GM12878 (cell line): ENCODE results near the gene AKAP13. TPM values are rescaled to one million over a fixed set of nuclear protein-coding genes. Genes with fewer than 3 reads are reported as not detected.

Experiments
- CBX3 ChIP-seq: fragments of 200-600 bp; sonication (generic); IDR thresholded peaks from 2 replicates; pipeline ENCODE4 v1.6.1; 2016; ENCODE audit warnings: low read depth, borderline replicate concordance
- CHD1 ChIP-seq: IDR thresholded peaks from 2 replicates; pipeline ENCODE4 v1.6.1; 2012; ENCODE audit warnings: low read depth, low read length, improper control_type of control experiment
- CREB1 ChIP-seq: IDR thresholded peaks from 2 replicates; pipeline ENCODE4 v1.6.1; 2012; ENCODE audit warnings: low read depth, mild to moderate bottlenecking, inconsistent platforms
- ESRRA ChIP-seq: IDR thresholded peaks from 2 replicates; pipeline ENCODE4 v1.6.1; 2012; ENCODE audit warnings: mild to moderate bottlenecking, low read length, improper control_type of control experiment
- MLLT1 ChIP-seq: fragments of 450-650 bp; IDR thresholded peaks from 2 replicates; pipeline ENCODE4 v1.6.1; 2016; ENCODE audit warnings: mild to moderate bottlenecking
- MTA3 ChIP-seq: IDR thresholded peaks from 2 replicates; pipeline ENCODE4 v1.6.1; 2012; ENCODE audit warnings: low read length, inconsistent platforms, borderline replicate concordance
- MYB ChIP-seq: fragments of 150-350 bp; IDR thresholded peaks from 2 replicates; pipeline ENCODE4 v1.6.1; 2014; ENCODE audit warnings: mild to moderate bottlenecking, low read depth, low read length, borderline replicate concordance
- POLR2AphosphoS2 ChIP-seq: IDR thresholded peaks from 2 replicates; pipeline ENCODE4 v1.6.1; 2011; ENCODE audit warnings: low read depth, mild to moderate bottlenecking, low read length, improper control_type of control experiment, moderate library complexity
- RAD21 ChIP-seq: IDR thresholded peaks from 2 replicates; pipeline ENCODE4 v1.6.1; 2011; ENCODE audit warnings: mild to moderate bottlenecking, low read depth, low read length, moderate library complexity; ENCODE audit not compliant: insufficient read depth
- TCF12 ChIP-seq: IDR thresholded peaks from 2 replicates; pipeline ENCODE4 v1.6.1; 2011; ENCODE audit warnings: low read depth, mild to moderate bottlenecking, low read length
- polyA plus RNA-seq, 11 experiments: library from polyadenylated mRNA; depleted of rRNA in 4 of 11; unstranded in 6 of 11; stranded (reverse) in 5 of 11; fragments of >200 nt; fragmentation: Nextera tagmentation in 4 of 11; fragmentation: Illumina TruSeq in 1 of 11; extraction: Ambion mirVana in 4 of 11; extraction: Trizol in 1 of 11; gene quantifications; 1 replicate in 1 of 11; 2 replicates in 10 of 11; pipeline versions ENCODE4 v1.2.1 to v1.2.3, GENCODE V29; 2011 to 2016; ENCODE audit warnings: inconsistent platforms in 2 of 11, missing spikeins in 2 of 11, low read depth in 1 of 11
- total RNA-seq, 4 experiments: library from RNA; depleted of rRNA in 3 of 4; stranded (reverse); fragments of >200 nt in 3 of 4; fragmentation: Illumina TruSeq in 1 of 4; extraction: Trizol in 1 of 4; gene quantifications; 2 replicates each; pipeline versions ENCODE4 v1.2.1 to v1.2.3, GENCODE V29; 2013 to 2021
- TF ChIP-seq, protein P1 (sequence below): IDR thresholded peaks from 2 replicates; pipeline ENCODE4 v1.6.1; 2012; ENCODE audit warnings: mild to moderate bottlenecking, low read depth, low read length
- TF ChIP-seq, protein P2 (sequence below): fragments of 450-650 bp; IDR thresholded peaks from 2 replicates; pipeline ENCODE4 v1.6.1; 2017; ENCODE audit warnings: antibody characterized with exemption, mild to moderate bottlenecking, moderate library complexity
- TF ChIP-seq, protein P3 (sequence below), 3 experiments: IDR thresholded peaks in 2 of 3; conservative IDR thresholded peaks in 1 of 3; 2 replicates each; pipeline ENCODE4 v1.5.1; 2011; ENCODE audit warnings: low read depth in 3 of 3, low read length in 3 of 3, mild to moderate bottlenecking in 3 of 3, control low read depth in 2 of 3, moderate library complexity in 2 of 3, inconsistent platforms in 1 of 3, mixed read lengths in 1 of 3; ENCODE audit not compliant: control insufficient read depth in 2 of 3, insufficient read depth in 1 of 3; ENCODE audit errors: extremely low read depth in 1 of 3
- TF ChIP-seq, protein P4 (sequence below): IDR thresholded peaks from 2 replicates; pipeline ENCODE4 v1.6.1; 2012; ENCODE audit warnings: low read depth, low read length, improper control_type of control experiment

AKAP13 gene
- total and polyA plus RNA-seq, 10 of the 15 experiments (the other 5 are each of a cell fraction or from before 2014, with no cell fraction given) = 14.4 to 74.9 (median 55.1) TPM

DNA sequence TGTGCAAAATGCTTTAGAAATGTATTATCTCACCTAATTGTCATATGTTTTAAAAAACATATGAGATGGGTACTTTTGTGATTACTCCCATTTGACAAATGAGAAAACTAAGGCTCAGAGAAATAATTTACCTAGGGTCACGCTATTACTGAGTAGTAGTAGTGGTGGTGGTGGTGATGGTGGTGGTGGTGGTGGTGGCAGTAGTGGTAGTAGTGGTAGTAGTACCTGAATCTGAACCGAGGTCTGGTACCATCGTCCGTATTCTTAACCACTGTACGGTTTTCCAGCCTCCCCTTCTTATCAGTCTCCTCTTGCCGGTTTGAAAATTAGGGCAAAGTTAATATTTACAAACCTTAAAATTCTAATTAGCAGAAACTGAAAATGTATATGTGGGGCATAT lies 311.9 kb downstream of the AKAP13 start (continued):
- TF ChIP-seq TCF12 = no peak
- TF ChIP-seq MLLT1 = 0 out of 2 replicates have a peak, but pooled peaks have one; percentile 10
- TF ChIP-seq CHD1 = no peak
- no peak for TF ChIP-seq MYB
- TF ChIP-seq, protein P1, sequence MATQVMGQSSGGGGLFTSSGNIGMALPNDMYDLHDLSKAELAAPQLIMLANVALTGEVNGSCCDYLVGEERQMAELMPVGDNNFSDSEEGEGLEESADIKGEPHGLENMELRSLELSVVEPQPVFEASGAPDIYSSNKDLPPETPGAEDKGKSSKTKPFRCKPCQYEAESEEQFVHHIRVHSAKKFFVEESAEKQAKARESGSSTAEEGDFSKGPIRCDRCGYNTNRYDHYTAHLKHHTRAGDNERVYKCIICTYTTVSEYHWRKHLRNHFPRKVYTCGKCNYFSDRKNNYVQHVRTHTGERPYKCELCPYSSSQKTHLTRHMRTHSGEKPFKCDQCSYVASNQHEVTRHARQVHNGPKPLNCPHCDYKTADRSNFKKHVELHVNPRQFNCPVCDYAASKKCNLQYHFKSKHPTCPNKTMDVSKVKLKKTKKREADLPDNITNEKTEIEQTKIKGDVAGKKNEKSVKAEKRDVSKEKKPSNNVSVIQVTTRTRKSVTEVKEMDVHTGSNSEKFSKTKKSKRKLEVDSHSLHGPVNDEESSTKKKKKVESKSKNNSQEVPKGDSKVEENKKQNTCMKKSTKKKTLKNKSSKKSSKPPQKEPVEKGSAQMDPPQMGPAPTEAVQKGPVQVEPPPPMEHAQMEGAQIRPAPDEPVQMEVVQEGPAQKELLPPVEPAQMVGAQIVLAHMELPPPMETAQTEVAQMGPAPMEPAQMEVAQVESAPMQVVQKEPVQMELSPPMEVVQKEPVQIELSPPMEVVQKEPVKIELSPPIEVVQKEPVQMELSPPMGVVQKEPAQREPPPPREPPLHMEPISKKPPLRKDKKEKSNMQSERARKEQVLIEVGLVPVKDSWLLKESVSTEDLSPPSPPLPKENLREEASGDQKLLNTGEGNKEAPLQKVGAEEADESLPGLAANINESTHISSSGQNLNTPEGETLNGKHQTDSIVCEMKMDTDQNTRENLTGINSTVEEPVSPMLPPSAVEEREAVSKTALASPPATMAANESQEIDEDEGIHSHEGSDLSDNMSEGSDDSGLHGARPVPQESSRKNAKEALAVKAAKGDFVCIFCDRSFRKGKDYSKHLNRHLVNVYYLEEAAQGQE = no peak
- TF ChIP-seq MTA3 = no peak; the same call in 1 of the 2 replicates
- no peak for TF ChIP-seq CBX3
- TF ChIP-seq, protein P2, sequence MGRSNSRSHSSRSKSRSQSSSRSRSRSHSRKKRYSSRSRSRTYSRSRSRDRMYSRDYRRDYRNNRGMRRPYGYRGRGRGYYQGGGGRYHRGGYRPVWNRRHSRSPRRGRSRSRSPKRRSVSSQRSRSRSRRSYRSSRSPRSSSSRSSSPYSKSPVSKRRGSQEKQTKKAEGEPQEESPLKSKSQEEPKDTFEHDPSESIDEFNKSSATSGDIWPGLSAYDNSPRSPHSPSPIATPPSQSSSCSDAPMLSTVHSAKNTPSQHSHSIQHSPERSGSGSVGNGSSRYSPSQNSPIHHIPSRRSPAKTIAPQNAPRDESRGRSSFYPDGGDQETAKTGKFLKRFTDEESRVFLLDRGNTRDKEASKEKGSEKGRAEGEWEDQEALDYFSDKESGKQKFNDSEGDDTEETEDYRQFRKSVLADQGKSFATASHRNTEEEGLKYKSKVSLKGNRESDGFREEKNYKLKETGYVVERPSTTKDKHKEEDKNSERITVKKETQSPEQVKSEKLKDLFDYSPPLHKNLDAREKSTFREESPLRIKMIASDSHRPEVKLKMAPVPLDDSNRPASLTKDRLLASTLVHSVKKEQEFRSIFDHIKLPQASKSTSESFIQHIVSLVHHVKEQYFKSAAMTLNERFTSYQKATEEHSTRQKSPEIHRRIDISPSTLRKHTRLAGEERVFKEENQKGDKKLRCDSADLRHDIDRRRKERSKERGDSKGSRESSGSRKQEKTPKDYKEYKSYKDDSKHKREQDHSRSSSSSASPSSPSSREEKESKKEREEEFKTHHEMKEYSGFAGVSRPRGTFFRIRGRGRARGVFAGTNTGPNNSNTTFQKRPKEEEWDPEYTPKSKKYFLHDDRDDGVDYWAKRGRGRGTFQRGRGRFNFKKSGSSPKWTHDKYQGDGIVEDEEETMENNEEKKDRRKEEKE = no peak
- TF ChIP-seq, protein P3, sequence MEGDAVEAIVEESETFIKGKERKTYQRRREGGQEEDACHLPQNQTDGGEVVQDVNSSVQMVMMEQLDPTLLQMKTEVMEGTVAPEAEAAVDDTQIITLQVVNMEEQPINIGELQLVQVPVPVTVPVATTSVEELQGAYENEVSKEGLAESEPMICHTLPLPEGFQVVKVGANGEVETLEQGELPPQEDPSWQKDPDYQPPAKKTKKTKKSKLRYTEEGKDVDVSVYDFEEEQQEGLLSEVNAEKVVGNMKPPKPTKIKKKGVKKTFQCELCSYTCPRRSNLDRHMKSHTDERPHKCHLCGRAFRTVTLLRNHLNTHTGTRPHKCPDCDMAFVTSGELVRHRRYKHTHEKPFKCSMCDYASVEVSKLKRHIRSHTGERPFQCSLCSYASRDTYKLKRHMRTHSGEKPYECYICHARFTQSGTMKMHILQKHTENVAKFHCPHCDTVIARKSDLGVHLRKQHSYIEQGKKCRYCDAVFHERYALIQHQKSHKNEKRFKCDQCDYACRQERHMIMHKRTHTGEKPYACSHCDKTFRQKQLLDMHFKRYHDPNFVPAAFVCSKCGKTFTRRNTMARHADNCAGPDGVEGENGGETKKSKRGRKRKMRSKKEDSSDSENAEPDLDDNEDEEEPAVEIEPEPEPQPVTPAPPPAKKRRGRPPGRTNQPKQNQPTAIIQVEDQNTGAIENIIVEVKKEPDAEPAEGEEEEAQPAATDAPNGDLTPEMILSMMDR (IDR thresholded peaks at IDR 0.05 in 2 of 3, conservative IDR thresholded peaks at IDR 0.05 in 1 of 3; ENCODE audit: control insufficient read depth in 2 of 3, extremely low read depth in 1 of 3, insufficient read depth in 1 of 3, low read depth in 3 of 3, low read length in 3 of 3) = no peak
- TF ChIP-seq CREB1 = 0 out of 2 replicates have a peak, but pooled peaks have one; percentile 4
- TF ChIP-seq RAD21 = no peak
- TF ChIP-seq ESRRA = no peak
- TF ChIP-seq, protein P4, sequence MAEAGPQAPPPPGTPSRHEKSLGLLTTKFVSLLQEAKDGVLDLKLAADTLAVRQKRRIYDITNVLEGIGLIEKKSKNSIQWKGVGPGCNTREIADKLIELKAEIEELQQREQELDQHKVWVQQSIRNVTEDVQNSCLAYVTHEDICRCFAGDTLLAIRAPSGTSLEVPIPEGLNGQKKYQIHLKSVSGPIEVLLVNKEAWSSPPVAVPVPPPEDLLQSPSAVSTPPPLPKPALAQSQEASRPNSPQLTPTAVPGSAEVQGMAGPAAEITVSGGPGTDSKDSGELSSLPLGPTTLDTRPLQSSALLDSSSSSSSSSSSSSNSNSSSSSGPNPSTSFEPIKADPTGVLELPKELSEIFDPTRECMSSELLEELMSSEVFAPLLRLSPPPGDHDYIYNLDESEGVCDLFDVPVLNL = no peak
- TF ChIP-seq POLR2AphosphoS2 = peak; percentile 48; the same call in 1 of the 2 replicates
